NCI-H446 (cell line): ENCODE results near the gene ADAMTS4.

Experiments used
- DNase-seq, 2 experiments: peaks; one replicate each; lab custom pipeline; 2025; lab: John Stamatoyannopoulos, UW

Gene ADAMTS4

GRCh38 chr1:161145832-161146231 lies 53.0 kb downstream of the ADAMTS4 start:
- no peak for DNase-seq

DNA sequence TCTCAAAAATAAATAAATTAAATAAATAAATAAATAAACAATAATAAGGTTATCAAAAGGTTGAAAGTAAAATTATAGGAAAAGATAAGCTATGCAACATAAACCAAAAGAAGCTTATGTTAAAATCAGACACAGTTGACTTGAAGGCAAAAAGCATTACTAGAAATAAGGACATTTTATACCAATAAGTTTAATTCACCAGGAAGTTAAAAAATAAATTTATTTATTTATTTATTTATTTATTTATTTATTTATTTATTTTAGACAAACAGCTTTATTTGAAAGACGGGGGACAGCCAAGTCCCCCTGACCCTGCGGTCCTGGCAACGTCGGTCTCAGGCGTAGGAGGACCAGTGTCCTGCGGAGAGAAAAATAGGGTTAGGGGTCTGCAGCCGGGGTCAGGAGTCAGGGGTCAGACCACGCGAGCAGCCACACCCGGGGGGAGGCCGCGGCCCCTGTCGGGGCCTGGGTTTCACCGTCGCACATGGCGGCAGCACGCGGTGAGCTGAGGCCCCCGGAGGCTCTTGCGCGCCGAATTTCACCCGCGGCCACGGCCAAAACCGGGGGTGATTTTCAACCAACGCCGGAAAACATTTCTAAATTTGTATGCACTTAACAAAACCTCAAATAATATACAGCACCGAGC lies 58.0 kb downstream of the ADAMTS4 start:
- no peak for DNase-seq

DNA sequence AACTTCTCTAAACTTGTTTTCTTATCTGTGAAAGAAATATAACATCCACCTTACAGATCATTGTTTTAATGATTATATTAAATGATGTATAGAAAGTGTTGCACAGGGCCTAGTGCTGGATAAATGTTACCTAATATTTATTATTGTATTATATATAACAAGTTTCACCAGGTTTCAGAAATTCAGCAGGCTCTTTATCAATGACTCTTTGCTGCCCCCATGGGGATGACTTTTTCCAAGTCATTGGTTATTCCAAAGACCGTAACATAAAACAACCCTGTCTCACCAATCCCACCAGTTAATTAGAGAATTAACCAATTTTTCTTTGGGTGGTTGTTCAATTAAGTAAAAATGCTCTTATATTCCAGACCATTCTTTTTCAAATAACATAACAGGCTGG lies 59.1 kb downstream of the ADAMTS4 start:
- DNase-seq: peak in 1 of 2 experiments; percentile 26

DNA sequence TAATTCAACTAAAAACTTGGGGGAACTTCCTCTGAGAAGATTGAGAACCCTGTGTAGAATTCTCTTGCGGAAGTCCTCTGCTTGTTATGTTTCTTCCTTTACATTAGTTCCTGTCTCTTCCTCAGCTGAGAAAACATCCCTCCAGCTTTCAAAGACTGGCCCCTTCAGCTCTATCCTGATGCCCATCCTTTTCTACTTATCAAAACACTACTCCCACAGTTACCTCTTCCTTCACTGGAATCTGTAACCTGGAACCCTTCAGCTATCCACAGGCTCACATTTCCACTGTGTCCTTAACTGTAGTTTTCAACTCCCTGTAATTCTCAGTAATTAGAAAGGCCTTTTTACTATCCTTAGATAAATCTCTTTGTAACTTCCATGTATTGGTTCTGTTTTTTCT lies 60.4 kb downstream of the ADAMTS4 start:
- DNase-seq: no peak

GRCh38 chr1:161137881-161138280 lies 61.0 kb downstream of the ADAMTS4 start:
- no peak for DNase-seq
